Kidney (tissue), 14 donors: Measurements from ENCODE around the gene LIFR. TPM values are rescaled to one million over a fixed set of nuclear protein-coding genes. Genes with fewer than 3 reads are reported as not detected.

Experiments used
- DNase-seq, 5 donors: peaks; one replicate each; pipeline ENCODE4 v3.0.0-alpha.2; 2013 to 2020
- FAIRE-seq: peaks from 2 replicates; lab custom pipeline; 2012; peaks lifted over from hg19 to GRCh38; lab: Jason Lieb, UNC
- H3K27ac ChIP-seq, 2 donors: one replicate each; pipeline ENCODE4 v1.7.0; 2013; ENCODE audit warnings: low read depth in 2 of 2, low read length in 2 of 2, inconsistent platforms in 1 of 2
- H3K27me3 ChIP-seq: one replicate; pipeline ENCODE4 v1.7.1; 2013; ENCODE audit warnings: low read length, inconsistent platforms; ENCODE audit not compliant: control insufficient read depth, insufficient read depth
- H3K36me3 ChIP-seq, 3 donors: one replicate each; pipeline versions ENCODE4 v1.7.0 to v1.7.1; 2013; ENCODE audit warnings: low read length in 3 of 3, control low read depth in 1 of 3, inconsistent platforms in 1 of 3; ENCODE audit not compliant: insufficient read depth in 3 of 3, control insufficient read depth in 2 of 3
- H3K4me1 ChIP-seq, 3 donors: one replicate each; pipeline versions ENCODE4 v1.7.0 to v1.7.1; 2013; ENCODE audit warnings: low read length in 3 of 3, inconsistent platforms in 1 of 3, low read depth in 1 of 3; ENCODE audit not compliant: control insufficient read depth in 2 of 3, insufficient read depth in 2 of 3
- H3K4me3 ChIP-seq, 3 donors: one replicate each; pipeline versions ENCODE4 v1.7.0 to v1.8.1; 2013; ENCODE audit warnings: low read length in 3 of 3, control low read depth in 1 of 3, inconsistent platforms in 1 of 3
- H3K9ac ChIP-seq, 3 donors: one replicate each; pipeline versions ENCODE4 v1.7.0 to v1.7.1; 2013; ENCODE audit warnings: low read length in 3 of 3, control low read depth in 1 of 3, inconsistent platforms in 1 of 3
- H3K9me3 ChIP-seq, 3 donors: one replicate each; pipeline versions ENCODE4 v1.7.0 to v1.7.1; 2013; ENCODE audit warnings: low read length in 3 of 3, control low read depth in 1 of 3, inconsistent platforms in 1 of 3; ENCODE audit not compliant: control insufficient read depth in 2 of 3, insufficient read depth in 1 of 3
- CTCF ChIP-seq: IDR thresholded peaks from 3 replicates; pipeline ENCODE4 v1.5.1; 2012; ENCODE audit warnings: mild to moderate bottlenecking, moderate library complexity, borderline replicate concordance; ENCODE audit not compliant: insufficient read depth; ENCODE audit errors: extremely low read depth
- intact Hi-C: fragments of 100-400 bp; cut with DNase I; formaldehyde crosslinking; loops from one replicate; pipeline ENCODE4 v1.11.1; 2022
- polyA plus RNA-seq: library from polyadenylated mRNA; stranded (reverse); fragments of 350-450 nt; fragmentation: Illumina TruSeq; extraction: RNeasy Lipid Tissue Mini Kit (QIAGEN cat#74804); gene quantifications from one replicate; pipeline ENCODE4 v1.2.3, GENCODE V29; 2014; ENCODE audit warnings: low read depth, low replicate concordance; ENCODE audit not compliant: insufficient read depth
- total RNA-seq: library from RNA; stranded (reverse); fragmentation: NEBNext Ultra II Directional; extraction: Animal tissue kit (Norgen Biotek cat#: 25700); gene quantifications from one replicate; pipeline ENCODE4 v1.2.1, GENCODE V29; 2021
- donor health status: control.
- donor health status: control.
- donor health status: control.
- donor health status: control.
- donor health status: control.
- donor health status: DM: yes; HTN: yes; CAD: no.
- donor health status: Normal renal cell carcinoma (clear cell type).

LIFR gene
- total and polyA plus RNA-seq, 2 donors from 2014 or later: 8.5 to 90.1 TPM

GRCh38 chr5:38536968-38537367, 19.5 kb downstream of the LIFR start:
- no peak for TF ChIP-seq CTCF
- H3K9me3 ChIP-seq: no peaks in the 10 kb centered on the region
- FAIRE-seq (no peak), DNase-seq (no peak)
- peak overlapping the region in 1 of 3 donors; percentile 4 for H3K4me3 ChIP-seq
- intact Hi-C loops: no loop called here
- H3K4me1 ChIP-seq: peaks cover 2 to 73% (median 47%) of the 10 kb centered on the region in 3 donors
- H3K36me3 ChIP-seq: no peaks in the 10 kb centered on the region
- peak overlapping the region; percentile 36 to 51 for H3K27ac ChIP-seq
- no peaks in the 10 kb centered on the region for H3K27me3 ChIP-seq
- no peak overlapping the region for H3K9ac ChIP-seq

- Histone ChIP-seq H3K4me1 (peaks cover 2 to 72% (median 44%) of the 10 kb centered on the region in 3 donors), H3K4me3 (no peak overlapping the region), H3K27me3 (no peaks in the 10 kb centered on the region), H3K9me3 (no peaks in the 10 kb centered on the region), H3K27ac (no peak overlapping the region), H3K9ac (no peak overlapping the region), H3K36me3 (no peaks in the 10 kb centered on the region)
- FAIRE-seq: no peak
- TF ChIP-seq CTCF: no peak
- DNase-seq: no peak
- intact Hi-C loops: no loop called here
These were observed 20.6 kb downstream of the LIFR start for GRCh38 chr5:38535845-38536244.

GRCh38 chr5:38535248-38535750, 21.1 kb downstream of the LIFR start:
- H3K4me1 ChIP-seq: peaks cover 2 to 69% (median 43%) of the 10 kb centered on the region in 3 donors

More at GRCh38 chr5:38535248-38535750, 21.1 kb downstream of the LIFR start:
- Histone ChIP-seq H3K4me3 (no peak overlapping the region), H3K27ac (no peak overlapping the region), H3K9ac (no peak overlapping the region), H3K36me3 (no peaks in the 10 kb centered on the region), H3K27me3 (no peaks in the 10 kb centered on the region), H3K9me3 (no peaks in the 10 kb centered on the region)
- DNase-seq: no peak
- intact Hi-C loops: no loop called here
- no peak for FAIRE-seq
- TF ChIP-seq CTCF: no peak
